HT-29 (cell line): ENCODE results near the gene JMJD8. TPM values are rescaled to one million over a fixed set of nuclear protein-coding genes. Genes with fewer than 3 reads are reported as not detected.

ENCODE experiments used
- DNase-seq: peaks from one replicate; pipeline ENCODE4 v3.0.0-alpha.2; 2015; ENCODE audit warnings: low spot score
- total RNA-seq: library from RNA; depleted of rRNA; stranded (reverse); fragments of >200 nt; shearing (Covaris generic); gene quantifications from 2 replicates; pipeline ENCODE4 v1.2.3, GENCODE V29; 2014

The JMJD8 gene
- total RNA-seq, 1 experiment from 2014 or later: 154 TPM

DNA sequence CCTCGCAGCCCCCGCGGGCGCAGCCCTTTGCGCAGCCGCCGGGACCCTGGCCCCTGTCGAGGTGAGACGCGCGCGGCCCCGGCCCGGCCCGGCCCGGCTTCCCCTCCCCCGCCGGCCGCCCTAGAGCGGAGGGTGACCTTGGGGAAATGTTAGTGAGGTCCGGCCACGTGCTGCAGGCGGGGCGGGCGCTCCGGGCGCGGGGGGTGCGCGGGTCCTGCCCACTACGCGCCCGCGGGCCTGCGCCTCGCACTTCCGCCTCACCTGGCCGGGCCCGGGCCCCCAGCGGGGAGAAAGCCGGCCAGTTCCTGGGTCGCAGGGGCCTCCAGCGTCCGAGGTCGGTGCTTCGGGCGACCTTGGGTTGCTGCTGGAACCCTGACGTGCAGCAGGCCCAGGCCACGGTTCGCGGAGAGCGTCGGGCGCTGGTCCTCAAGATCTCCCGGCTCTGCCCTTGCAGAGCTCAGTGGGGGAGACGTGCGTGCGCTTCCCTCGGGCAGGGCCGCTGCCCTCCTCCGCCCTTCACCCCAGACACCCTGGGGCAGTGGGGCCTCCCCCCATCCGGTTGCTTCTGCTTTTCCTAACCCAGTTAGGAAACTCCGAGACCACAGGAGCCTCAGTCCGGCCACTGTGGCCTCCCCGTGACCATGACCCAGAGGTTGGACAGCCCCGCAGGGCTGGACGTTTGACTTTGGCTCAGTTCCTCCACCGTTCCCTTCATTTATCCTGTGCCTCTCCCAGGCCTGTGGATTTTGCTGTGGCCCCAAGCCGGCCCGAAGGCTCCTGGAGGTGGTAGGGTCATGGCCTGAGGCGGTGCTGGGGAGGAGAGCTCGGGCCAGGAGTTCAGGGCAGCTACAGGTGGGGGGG lies 41.7 kb downstream of the JMJD8 start:
- peak; percentile 48 for DNase-seq

DNA sequence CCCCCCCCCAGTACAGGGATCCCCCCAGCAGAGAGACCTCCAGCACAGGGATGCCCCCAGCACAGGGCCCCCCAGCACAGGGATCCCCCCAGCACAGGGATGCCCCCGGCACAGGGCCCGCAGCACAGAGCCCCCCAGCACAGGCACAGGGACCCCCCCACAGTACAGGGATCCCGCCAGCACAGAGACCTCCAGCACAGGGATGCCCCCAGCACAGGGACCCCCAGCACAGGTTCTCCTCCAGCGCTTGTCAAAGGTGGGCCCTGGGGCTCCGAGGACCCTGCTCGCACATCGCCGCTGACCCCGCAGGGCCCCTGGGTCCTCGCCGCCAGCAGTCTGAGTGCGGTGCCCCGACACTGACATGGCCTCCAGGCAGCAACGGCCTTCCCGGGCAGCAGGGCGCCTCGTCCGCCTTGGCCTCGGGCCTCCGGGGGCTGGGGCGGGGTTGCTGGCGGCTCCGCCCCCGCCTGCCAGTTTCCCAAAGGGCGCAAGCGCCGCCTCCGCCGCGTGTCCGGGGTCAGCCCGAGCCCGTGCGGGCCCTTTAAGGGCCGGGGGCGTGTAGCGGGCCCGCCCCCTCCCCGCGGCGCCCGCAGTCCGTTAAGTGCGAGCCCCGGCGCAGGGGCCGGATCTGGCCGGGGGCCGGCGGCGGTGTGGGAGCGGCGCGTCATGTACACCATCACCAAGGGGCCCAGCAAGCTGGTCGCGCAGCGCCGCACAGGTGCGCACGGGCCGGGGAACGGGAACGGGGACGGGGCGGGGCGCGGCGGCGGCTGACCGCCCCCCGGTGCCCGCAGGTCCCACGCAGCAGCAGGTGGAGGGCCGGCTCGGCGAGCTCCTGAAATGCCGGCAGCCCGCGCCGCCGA lies 42.6 kb downstream of the JMJD8 start, which contains the start of gene MCRIP2:
Gene MCRIP2 (plus strand): TSS at position 503 of the 863 bp plus-strand sequence. CDS start 164 bp downstream, at position 667.
- DNase-seq: peak; percentile 80

DNA sequence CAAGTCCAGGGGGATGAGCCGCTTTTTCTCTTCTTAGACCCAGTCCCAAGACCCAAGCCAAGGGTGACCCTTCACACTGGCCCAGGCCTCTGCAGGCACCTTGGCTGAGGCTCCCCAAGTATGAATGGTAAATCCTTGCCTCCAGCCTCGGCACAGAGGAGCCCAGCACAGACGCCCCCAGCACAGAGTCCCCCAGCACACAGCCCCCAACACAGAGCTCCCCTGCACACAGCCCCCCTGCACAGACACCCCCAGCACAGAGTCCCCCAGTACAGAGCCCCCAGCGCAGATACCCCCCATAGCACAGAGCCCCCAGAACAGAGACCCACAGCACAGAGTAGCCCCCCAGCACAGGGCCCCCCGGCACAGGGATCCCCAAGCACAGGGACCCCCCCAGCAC lies 43.5 kb downstream of the JMJD8 start:
- no peak for DNase-seq

DNA sequence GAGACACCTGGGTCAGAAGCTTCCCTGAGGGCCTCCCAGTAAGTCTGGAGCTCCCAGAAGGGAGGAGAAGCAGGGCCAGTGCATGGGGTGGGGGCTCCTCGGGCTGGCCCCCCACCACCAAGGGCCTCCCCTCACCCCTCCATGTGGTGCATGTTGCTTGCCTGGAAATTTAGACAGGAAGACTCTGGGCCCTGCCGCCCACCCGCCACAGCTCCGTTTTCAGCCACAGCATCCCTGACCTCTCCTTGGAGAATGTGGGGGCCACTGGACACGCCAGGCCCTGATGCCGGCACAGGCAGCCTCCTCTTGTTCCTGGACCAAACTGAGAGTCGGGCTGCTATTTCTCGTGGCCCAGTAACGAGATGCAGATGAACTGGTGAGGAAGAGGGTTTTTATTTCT lies 45.3 kb downstream of the JMJD8 start:
- DNase-seq: no peak

DNA sequence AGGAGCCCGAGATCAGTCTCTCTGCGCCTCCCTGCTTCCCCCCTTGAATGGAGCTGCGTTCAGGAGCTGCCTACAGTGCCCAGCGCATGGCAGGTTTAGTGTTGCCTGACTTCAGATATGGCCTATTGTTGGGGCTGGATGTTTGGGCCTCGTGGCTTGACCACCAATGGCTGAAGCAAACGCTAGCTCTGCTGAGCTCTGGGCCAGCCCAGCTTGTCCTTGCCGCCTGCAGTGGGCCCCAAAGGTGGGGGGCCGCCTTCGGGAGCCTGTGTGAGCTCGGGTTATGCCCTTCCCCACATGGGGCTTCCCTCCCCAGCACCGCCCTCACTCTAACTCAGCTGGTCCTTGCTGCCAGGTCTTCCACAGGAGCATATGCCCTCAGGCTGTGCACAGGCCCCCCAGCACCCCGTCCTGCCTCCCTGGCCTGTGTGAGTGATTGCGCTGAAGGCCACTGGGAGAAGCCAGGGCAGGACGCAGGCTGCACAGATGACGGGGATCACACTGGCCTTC lies 46.0 kb downstream of the JMJD8 start:
- no peak for DNase-seq

DNA sequence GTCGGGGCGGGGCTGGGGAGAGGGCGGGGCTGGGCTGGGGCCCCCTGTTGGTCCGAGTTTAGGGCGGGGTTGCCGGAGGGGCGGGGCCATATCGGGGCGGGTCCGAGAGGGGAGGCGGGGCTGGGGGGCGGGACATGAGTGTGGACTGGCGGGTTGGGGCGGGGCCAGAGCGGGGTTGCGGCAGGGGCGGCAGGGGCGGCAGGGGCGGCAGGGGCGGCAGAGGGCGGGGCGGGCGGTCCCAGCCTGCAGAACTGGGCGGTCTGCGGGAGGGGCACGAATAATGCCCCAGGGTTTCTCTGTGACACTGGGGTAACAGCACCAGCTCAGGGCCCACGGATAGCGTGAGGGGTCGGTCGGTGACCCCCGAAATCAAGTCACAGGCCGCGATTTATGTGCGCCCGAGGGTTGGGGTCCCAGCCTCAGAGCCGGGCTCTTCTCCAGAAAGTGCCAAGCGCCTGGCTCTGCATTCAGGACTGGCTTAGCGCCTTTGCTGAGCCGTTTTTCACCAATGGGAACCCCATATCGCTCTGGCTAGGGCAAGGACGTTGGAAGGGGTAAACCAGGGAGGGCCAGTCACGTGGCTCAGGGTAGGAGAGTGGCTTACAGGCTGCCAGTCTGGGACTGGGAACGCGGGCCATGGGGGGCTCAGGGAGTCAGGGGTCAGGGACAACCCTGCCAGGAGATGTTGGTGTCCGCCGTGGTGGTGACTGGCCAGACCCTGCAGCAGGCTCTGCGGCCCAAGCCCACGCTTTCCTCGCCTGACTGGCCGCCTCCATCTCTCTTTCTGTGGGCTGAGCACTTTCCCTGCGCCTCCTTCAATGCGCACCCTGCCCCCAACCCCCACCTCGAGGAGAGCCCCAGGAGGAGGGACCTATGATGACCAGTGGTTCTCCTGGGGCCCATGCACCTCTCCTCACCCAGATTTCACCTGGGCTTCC lies 46.8 kb downstream of the JMJD8 start:
- DNase-seq: peak; percentile 84

DNA sequence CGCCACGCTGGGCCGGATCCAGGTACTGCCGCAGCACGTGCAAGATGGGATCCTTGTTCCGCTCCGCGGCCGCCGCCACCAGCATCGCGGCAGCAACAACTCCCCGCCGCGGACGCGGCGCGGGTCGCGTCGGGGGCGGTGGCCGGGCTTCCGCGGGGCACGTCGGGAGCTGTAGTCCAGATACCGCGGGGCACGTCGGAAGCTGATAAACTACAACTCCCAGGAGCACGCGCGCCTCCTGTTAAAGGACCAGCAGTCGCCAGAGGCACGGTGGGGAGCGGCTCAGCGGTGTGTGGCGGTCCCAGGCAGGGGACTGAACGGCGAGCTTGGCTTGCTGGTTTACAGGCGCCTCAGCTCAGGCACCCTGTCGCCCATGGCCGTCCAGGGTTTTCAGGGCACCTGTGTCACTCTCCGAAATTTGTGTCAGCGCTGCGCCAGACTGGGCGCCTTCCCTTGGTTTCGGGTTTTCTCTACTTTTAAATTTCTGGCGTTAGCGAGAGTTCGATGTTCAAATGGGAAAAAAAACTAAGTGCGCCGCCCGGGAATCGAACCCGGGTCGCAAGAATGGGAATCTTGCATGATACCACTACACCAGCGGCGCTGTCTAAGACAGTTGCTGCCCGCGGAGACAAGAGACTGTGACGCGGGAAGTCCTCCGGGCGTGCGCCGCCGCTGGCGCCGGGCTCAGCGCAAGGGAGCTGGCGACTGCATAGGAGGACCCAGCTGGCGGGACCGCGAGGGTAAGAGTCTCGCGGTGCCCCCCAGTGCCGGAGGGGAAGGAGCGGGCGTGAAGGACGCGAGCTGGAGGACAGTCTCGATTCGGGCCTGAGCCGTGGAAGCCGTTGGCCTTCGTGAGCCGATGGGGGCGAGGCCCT lies 47.7 kb downstream of the JMJD8 start, which contains the start of gene METTL26:
Gene METTL26 (minus strand): TSS at position 100 of the 875 bp plus-strand sequence. CDS start 15 bp downstream, at position 85.
- DNase-seq: peak; percentile 95

- DNase-seq: peak; percentile 29
Measured at GRCh38 chr16:635573-636205, 48.4 kb downstream of the JMJD8 start.

DNA sequence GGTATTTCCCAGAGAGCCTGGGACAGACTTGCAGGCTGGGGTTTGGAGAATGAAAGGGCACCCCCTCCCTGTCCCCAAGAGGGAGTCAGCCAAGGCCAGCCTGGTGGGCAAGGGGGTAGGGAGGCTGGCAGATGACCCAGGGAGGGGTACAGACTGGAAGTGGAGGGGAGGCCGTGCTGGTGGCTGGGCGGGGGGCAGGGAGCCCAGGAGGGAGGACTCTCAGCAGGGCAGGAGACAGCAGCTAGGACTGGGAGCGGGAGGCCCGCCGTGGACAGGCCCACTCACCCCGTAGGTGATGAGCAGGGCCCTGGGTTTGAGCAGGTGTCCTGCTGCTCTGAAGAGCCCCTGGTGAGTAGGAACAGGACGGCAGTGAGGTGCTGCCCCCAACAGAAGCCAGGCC lies 49.1 kb downstream of the JMJD8 start:
- DNase-seq: no peak

DNA sequence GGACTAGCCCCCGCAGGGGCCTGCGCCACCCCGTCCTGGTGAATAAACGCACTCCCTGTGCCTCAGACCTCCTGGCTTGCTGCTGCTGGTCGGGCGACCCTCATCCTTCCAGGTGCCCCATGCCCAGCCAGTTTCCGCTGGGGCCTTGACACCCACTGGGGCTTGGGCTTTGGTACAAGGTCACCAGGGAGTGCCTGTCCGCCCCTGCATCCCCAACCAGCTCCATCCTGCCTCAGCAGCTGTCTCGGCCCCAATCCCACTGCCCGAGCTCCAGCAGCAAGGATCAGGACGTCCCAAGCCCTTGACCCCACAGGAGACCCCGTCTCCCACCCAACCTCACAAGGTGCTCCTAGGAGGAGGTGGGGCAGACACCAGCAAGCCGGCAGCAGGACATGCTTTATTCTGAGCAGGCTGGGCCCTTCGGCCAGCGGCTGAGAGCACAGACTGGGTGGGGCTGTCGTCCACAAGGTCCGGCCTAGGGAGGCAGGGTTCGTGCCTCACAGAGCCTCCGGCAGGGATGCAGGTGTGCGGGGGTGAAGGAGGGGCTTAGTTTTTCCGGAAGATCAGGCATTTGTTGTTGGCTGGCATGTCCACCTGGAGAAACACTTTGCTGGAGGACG lies 50.0 kb downstream of the JMJD8 start:
- DNase-seq: no peak

DNA sequence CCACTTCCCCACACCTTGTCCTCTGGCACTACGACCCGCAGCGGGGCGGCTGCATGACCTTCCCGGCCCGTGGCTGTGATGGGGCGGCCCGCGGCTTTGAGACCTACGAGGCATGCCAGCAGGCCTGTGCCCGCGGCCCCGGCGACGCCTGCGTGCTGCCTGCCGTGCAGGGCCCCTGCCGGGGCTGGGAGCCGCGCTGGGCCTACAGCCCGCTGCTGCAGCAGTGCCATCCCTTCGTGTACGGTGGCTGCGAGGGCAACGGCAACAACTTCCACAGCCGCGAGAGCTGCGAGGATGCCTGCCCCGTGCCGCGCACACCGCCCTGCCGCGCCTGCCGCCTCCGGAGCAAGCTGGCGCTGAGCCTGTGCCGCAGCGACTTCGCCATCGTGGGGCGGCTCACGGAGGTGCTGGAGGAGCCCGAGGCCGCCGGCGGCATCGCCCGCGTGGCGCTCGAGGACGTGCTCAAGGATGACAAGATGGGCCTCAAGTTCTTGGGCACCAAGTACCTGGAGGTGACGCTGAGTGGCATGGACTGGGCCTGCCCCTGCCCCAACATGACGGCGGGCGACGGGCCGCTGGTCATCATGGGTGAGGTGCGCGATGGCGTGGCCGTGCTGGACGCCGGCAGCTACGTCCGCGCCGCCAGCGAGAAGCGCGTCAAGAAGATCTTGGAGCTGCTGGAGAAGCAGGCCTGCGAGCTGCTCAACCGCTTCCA lies 50.6 kb downstream of the JMJD8 start:
- no peak for DNase-seq

- no peak for DNase-seq
Measured at GRCh38 chr16:632486-633335, 51.4 kb downstream of the JMJD8 start.

GRCh38 chr16:631808-632358 lies 52.3 kb downstream of the JMJD8 start:
- no peak for DNase-seq
